Ovary (tissue), 9 donors: ENCODE data around the gene SCTR. TPM values are rescaled to one million over a fixed set of nuclear protein-coding genes. Genes with fewer than 3 reads are reported as not detected.

Experiments used
- DNase-seq, 5 donors: peaks; one replicate each; pipeline ENCODE4 v3.0.0-alpha.2; 2019 to 2020
- H3K27ac ChIP-seq, 2 donors: fragments of 200-600 bp; one replicate each; pipeline versions ENCODE4 v1.5.1 to v1.8.0; 2019 to 2022
- H3K27me3 ChIP-seq: fragments of 200-600 bp; one replicate; pipeline ENCODE4 v1.8.0; 2022
- H3K36me3 ChIP-seq: fragments of 200-600 bp; sonication (generic); one replicate; pipeline ENCODE4 v1.5.1; 2019
- H3K4me1 ChIP-seq: one replicate; pipeline ENCODE4 v1.8.1; 2013; ENCODE audit warnings: mild to moderate bottlenecking, moderate library complexity; ENCODE audit not compliant: insufficient read depth
- H3K4me3 ChIP-seq: fragments of 200-600 bp; sonication (generic); one replicate; pipeline ENCODE4 v1.5.1; 2017
- H3K9me3 ChIP-seq, 2 donors: fragments of 200-600 bp in 1 of 2; sonication (generic) in 1 of 2; one replicate each; pipeline versions ENCODE4 v1.5.1 to v1.8.1; 2013 to 2019; ENCODE audit warnings: mild to moderate bottlenecking in 1 of 2, moderate library complexity in 1 of 2
- EP300 ChIP-seq: sonication (generic); formaldehyde crosslinking; IDR thresholded peaks from one replicate; pipeline ENCODE4 v1.6.1; 2017; ENCODE audit warnings: antibody characterized with exemption
- POLR2A ChIP-seq: fragments of 450-650 bp; IDR thresholded peaks from one replicate; pipeline ENCODE4 v1.6.1; 2017; ENCODE audit warnings: antibody characterized with exemption, mild to moderate bottlenecking, moderate library complexity
- WGBS, 3 donors: extraction: QIAGEN DNeasy Blood & Tissue Kit in 1 of 3; methylation state at CpG; one replicate each; pipeline versions ENCODE4 v1.1.5 to v1.1.7; 2013 to 2017; 5-methylcytosine and 5-hydroxymethylcytosine counted together
- intact Hi-C, 4 donors: fragments of 100-400 bp; cut with DNase I; formaldehyde crosslinking; loops; one replicate each; pipeline versions ENCODE4 v1.11.0 to v1.15.1; 2022 to 2023
- polyA plus RNA-seq, 2 donors: library from polyadenylated mRNA; stranded (reverse); fragments of 200-250 nt in 1 of 2; fragments of 350-450 nt in 1 of 2; fragmentation: Illumina TruSeq in 1 of 2; extraction: RNeasy Lipid Tissue Mini Kit (QIAGEN cat#74804) in 1 of 2; gene quantifications; one replicate each; pipeline ENCODE4 v1.2.3, GENCODE V29; 2013 to 2014
- total RNA-seq, 7 donors: library from RNA; depleted of rRNA in 2 of 7; stranded (reverse); fragments of >200 nt in 2 of 7; fragmentation: NEBNext Ultra II Directional in 3 of 7; extraction: Animal tissue kit (Norgen Biotek cat#: 25700) in 3 of 7; gene quantifications; one replicate each; pipeline versions ENCODE4 v1.1.0 to v1.2.4, GENCODE V29; 2016 to 2023
- TF ChIP-seq, protein P1 (sequence below), 3 donors: fragments of 450-650 bp in 2 of 3; fragments of 200-600 bp in 1 of 3; IDR thresholded peaks; one replicate each; pipeline versions ENCODE4 v1.5.1 to v1.8.0; 2016 to 2022; ENCODE audit warnings: antibody characterized with exemption in 3 of 3, mild to moderate bottlenecking in 1 of 3
- donor health status: DM: no; HTN: no; CAD: no; lungs with moderate emphysema.
- donor health status: DM: no; HTN: no; CAD: no.
- donor health status: Bipolar disorder and iron deficiency.
- donor health status: DM: yes; HTN: yes; CAD: no.
- donor health status: DM: no; HTN: no; CAD: no.
- donor health status: DM: yes; HTN: yes; CAD: no.

Gene SCTR
- total and polyA plus RNA-seq, 9 donors: 0.23 to 14.1 (median 0.84) TPM; not detected in 5

DNA sequence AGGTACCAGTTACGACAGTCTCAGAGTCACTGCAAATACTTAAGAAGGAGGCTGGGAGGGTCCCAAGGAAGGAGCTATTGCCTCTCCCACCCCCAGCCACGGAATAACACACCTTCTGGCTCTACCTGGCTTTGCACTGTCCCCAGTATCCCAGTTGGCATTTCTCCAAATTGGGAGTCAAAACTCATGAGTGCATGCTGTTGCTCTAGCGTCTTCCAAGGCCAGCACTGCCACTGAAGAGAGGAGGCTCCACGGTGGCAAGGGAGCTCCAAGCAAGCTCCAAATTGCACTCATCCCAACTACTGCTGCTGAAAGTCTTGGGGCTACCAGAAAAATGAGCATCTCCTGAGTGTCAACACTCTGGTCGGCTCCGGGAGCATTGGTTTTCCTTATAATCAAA lies 1.6 kb downstream of the SCTR start:
- no peak overlapping the region for H3K27ac ChIP-seq
- intact Hi-C loops: no loop called here
- H3K36me3 ChIP-seq: no peaks in the 10 kb centered on the region
- no peaks in the 10 kb centered on the region for H3K9me3 ChIP-seq
- no peaks in the 10 kb centered on the region for H3K4me1 ChIP-seq
- 37 to 45% (median 44%) methylated on average over 6 of the region's 6 CpGs for WGBS, 3 donors
- TF ChIP-seq, protein P1, sequence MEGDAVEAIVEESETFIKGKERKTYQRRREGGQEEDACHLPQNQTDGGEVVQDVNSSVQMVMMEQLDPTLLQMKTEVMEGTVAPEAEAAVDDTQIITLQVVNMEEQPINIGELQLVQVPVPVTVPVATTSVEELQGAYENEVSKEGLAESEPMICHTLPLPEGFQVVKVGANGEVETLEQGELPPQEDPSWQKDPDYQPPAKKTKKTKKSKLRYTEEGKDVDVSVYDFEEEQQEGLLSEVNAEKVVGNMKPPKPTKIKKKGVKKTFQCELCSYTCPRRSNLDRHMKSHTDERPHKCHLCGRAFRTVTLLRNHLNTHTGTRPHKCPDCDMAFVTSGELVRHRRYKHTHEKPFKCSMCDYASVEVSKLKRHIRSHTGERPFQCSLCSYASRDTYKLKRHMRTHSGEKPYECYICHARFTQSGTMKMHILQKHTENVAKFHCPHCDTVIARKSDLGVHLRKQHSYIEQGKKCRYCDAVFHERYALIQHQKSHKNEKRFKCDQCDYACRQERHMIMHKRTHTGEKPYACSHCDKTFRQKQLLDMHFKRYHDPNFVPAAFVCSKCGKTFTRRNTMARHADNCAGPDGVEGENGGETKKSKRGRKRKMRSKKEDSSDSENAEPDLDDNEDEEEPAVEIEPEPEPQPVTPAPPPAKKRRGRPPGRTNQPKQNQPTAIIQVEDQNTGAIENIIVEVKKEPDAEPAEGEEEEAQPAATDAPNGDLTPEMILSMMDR (IDR thresholded peaks at IDR 0.05): no peak
- TF ChIP-seq POLR2A (no peak), EP300 (no peak)
- DNase-seq: no peak
- no peak overlapping the region for H3K4me3 ChIP-seq
- no peaks in the 10 kb centered on the region for H3K27me3 ChIP-seq

DNA sequence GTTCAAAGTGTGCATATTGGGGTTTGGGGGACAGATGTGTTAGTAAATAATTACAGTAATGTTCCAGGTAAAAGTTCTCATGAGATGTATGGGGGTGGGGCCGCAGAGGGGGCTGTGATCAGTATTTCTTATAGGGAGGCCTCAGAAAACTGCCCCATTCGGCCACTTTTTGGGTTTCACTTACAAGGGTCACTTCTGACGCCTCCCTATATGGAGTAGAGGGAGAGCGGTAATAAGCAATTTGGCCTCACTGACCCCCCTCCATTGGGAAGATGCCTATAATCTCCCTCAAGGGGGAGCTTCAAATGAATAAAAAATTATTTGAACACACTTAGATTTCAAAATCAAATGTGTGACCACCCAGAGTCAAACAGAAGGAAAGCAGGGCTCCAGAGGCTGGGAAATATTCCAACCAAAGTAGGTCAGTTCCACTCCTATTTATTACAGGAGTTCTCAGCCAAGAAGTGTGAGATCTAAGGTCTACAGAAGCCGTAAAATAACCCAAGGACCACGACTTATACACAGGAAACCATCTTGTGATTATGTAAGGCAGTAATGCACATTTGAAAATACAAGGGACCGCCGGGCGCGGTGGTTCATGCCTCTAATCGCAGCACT lies 2.7 kb downstream of the SCTR start:
- Histone ChIP-seq H3K9me3 (no peaks in the 10 kb centered on the region), H3K4me1 (no peaks in the 10 kb centered on the region), H3K27me3 (no peaks in the 10 kb centered on the region), H3K4me3 (no peak overlapping the region), H3K27ac (no peak overlapping the region), H3K36me3 (no peaks in the 10 kb centered on the region)
- TF ChIP-seq POLR2A: no peak
- TF ChIP-seq, protein P1 (IDR thresholded peaks at IDR 0.05): no peak
- TF ChIP-seq EP300: no peak
- no peak for DNase-seq
- intact Hi-C loops: no loop called here
- WGBS, 3 donors: 75 to 80% (median 76%) methylated on average over 11 of the region's 11 CpGs

DNA sequence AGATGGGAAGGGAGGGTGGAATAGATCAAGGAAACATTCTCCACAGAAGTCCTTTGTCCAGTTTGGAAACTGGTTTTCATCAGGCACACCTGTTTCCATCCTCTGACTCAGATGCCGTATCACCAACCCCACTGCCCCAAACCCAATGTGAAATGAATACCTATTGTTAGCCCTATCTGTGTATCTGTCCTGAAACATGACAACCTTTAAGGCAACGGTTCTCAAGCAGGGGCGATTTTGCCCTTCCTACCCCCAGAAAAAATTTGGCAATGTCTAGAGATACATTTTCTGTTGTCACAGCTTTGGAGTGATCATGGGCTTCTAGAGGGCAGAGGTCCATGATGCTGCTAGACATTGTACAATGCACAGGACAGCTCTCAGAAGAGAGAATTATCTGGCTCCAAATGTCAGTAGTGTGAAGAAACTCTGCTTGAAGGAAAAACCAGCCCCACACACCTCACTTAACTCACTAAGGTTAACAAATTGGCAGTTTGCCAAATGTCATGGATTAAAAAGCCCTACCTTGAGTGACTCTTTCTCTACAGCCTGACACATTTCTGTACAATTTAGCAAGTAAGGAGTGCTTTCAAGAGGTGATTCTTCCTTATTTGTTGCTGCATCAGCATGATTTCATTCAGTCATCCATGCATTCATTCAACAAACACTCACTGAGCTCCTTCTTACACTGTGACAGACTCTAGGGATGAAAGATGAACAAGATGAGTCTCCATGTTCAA lies 3.4 kb downstream of the SCTR start:
- H3K36me3 ChIP-seq: no peaks in the 10 kb centered on the region
- 77 to 90% (median 89%) methylated on average over 3 of the region's 3 CpGs for WGBS, 3 donors
- H3K9me3 ChIP-seq: no peaks in the 10 kb centered on the region
- no peak overlapping the region for H3K27ac ChIP-seq
- H3K4me1 ChIP-seq: no peaks in the 10 kb centered on the region
- TF ChIP-seq EP300: no peak
- intact Hi-C loops: no loop called here
- DNase-seq: no peak
- H3K4me3 ChIP-seq: no peak overlapping the region
- no peaks in the 10 kb centered on the region for H3K27me3 ChIP-seq

DNA sequence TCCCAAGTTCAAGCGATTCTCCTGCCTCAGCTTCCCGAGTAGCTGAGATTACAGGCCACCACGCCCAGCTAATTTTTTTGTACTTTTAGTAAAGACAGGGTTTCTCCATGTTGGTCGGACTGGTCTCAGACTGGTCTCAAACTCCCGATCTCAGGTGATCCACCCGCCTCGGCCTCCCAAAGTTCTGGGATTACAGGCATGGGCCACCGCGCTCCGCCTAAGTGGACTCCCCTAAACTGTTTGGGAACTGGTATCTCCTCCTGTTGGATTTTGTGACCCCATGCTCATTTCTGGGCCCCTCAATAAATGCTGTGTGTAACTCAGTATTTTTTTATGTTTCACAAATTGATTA lies 5.2 kb downstream of the SCTR start:
- intact Hi-C loops: no loop called here

More for the DNA sequence above, 5.2 kb downstream of the SCTR start:
- no peaks in the 10 kb centered on the region for H3K4me1 ChIP-seq
- H3K36me3 ChIP-seq: no peaks in the 10 kb centered on the region
- TF ChIP-seq EP300: no peak
- no peak for TF ChIP-seq POLR2A
- TF ChIP-seq, protein P1 (IDR thresholded peaks at IDR 0.05): no peak
- H3K4me3 ChIP-seq: no peak overlapping the region
- WGBS, 3 donors: 92 to 97% (median 93%) methylated on average over 10 of the region's 10 CpGs
- no peak for DNase-seq
- no peak overlapping the region for H3K27ac ChIP-seq
- H3K9me3 ChIP-seq: no peaks in the 10 kb centered on the region
- H3K27me3 ChIP-seq: no peaks in the 10 kb centered on the region
